Smooth muscle cell (in vitro differentiated cells): Measurements from ENCODE around the gene AK9. TPM values are rescaled to one million over a fixed set of nuclear protein-coding genes. Genes with fewer than 3 reads are reported as not detected.

ENCODE experiments used
- DNase-seq: peaks from one replicate; lab custom pipeline; 2025; ENCODE audit not compliant: unreplicated experiment; lab: John Stamatoyannopoulos, UW
- H2AFZ ChIP-seq: fragments of 200-600 bp; sonication (generic); 2 replicates; pipeline ENCODE4 v1.6.0; 2016; ENCODE audit warnings: antibody characterized with exemption, low read depth, mild to moderate bottlenecking
- H3F3A ChIP-seq: fragments of 200-600 bp; sonication (generic); 2 replicates; pipeline ENCODE4 v1.6.0; 2017; ENCODE audit warnings: antibody characterized with exemption, low read depth
- H3K27ac ChIP-seq: fragments of 200-600 bp; sonication (generic); 2 replicates; pipeline ENCODE4 v1.5.1; 2016; ENCODE audit warnings: low read depth, mild to moderate bottlenecking
- H3K27me3 ChIP-seq: fragments of 200-600 bp; sonication (generic); 2 replicates; pipeline ENCODE4 v1.6.1; 2016; ENCODE audit warnings: low read depth, mild to moderate bottlenecking
- H3K36me3 ChIP-seq: fragments of 200-600 bp; sonication (generic); 2 replicates; pipeline ENCODE4 v1.5.1; 2016; ENCODE audit warnings: low read depth
- H3K4me1 ChIP-seq: fragments of 200-600 bp; sonication (generic); 2 replicates; pipeline ENCODE4 v1.5.1; 2016; ENCODE audit warnings: low read depth
- H3K4me2 ChIP-seq: fragments of 200-600 bp; sonication (generic); 2 replicates; pipeline ENCODE4 v1.6.0; 2016; ENCODE audit warnings: mild to moderate bottlenecking
- H3K4me3 ChIP-seq: fragments of 200-600 bp; sonication (generic); 2 replicates; pipeline ENCODE4 v1.5.1; 2016; ENCODE audit warnings: mild to moderate bottlenecking
- H3K79me2 ChIP-seq: fragments of 200-600 bp; sonication (generic); 2 replicates; pipeline ENCODE4 v1.6.0; 2016; ENCODE audit warnings: low read depth, mild to moderate bottlenecking
- H3K9ac ChIP-seq: fragments of 200-600 bp; sonication (generic); 2 replicates; pipeline ENCODE4 v1.6.0; 2016; ENCODE audit warnings: low read depth
- H3K9me3 ChIP-seq: fragments of 200-600 bp; sonication (generic); replicated peaks from 2 replicates; pipeline ENCODE4 v1.5.1; 2016; ENCODE audit warnings: low read depth
- H4K20me1 ChIP-seq: fragments of 200-600 bp; sonication (generic); 2 replicates; pipeline ENCODE4 v1.6.0; 2016; ENCODE audit warnings: low read depth
- CTCF ChIP-seq: fragments of 200-600 bp; sonication (generic); IDR thresholded peaks from 2 replicates; pipeline ENCODE4 v1.5.1; 2017; ENCODE audit warnings: borderline replicate concordance, mild to moderate bottlenecking, antibody characterized with exemption; ENCODE audit not compliant: insufficient read depth, poor library complexity, severe bottlenecking
- WGBS: methylation state at CpG from one replicate; pipeline ENCODE4 v1.1.7; 2016; ENCODE audit warnings: low lambda C conversion rate; 5-methylcytosine and 5-hydroxymethylcytosine counted together
- polyA plus RNA-seq: library from polyadenylated mRNA; unstranded; fragments of >200 nt; fragmentation: Nextera tagmentation; extraction: Ambion mirVana; gene quantifications from 2 replicates; pipeline ENCODE4 v1.2.1, GENCODE V29; 2016
- total RNA-seq: library from RNA; depleted of rRNA; stranded (reverse); fragments of >200 nt; gene quantifications from 2 replicates; pipeline ENCODE4 v1.2.3, GENCODE V29; 2014

The AK9 gene
- total and polyA plus RNA-seq, 2 experiments from 2014 or later: 1.9 to 7.2 TPM

GRCh38 chr6:109512271-109512817 is 178.7 kb downstream of the AK9 start:
- H3K4me2 ChIP-seq: no peak overlapping the region
- WGBS: 88% methylated on average over 2 of the region's 2 CpGs
- H2AFZ ChIP-seq: no peak overlapping the region
- H4K20me1 ChIP-seq: no peaks in the 10 kb centered on the region
- H3K27me3 ChIP-seq: no peaks in the 10 kb centered on the region
- no peaks in the 10 kb centered on the region for H3K79me2 ChIP-seq
- H3K27ac ChIP-seq: no peak overlapping the region
- peaks cover 11% of the 10 kb centered on the region for H3K4me1 ChIP-seq
- H3K4me3 ChIP-seq: no peak overlapping the region
- no peaks in the 10 kb centered on the region for H3F3A ChIP-seq
- DNase-seq: no peak
- no peaks in the 10 kb centered on the region for H3K36me3 ChIP-seq
- no peak for TF ChIP-seq CTCF
- H3K9ac ChIP-seq: no peak overlapping the region
- no peaks in the 10 kb centered on the region for H3K9me3 ChIP-seq

GRCh38 chr6:109511832-109512231 is 179.2 kb downstream of the AK9 start:
- Histone ChIP-seq H3K79me2 (no peaks in the 10 kb centered on the region), H4K20me1 (no peaks in the 10 kb centered on the region), H3K27ac (no peak overlapping the region), H3K9ac (no peak overlapping the region), H3K4me2 (no peak overlapping the region), H3F3A (no peaks in the 10 kb centered on the region), H2AFZ (no peak overlapping the region), H3K36me3 (no peaks in the 10 kb centered on the region), H3K27me3 (no peaks in the 10 kb centered on the region), H3K4me1 (peaks cover 11% of the 10 kb centered on the region), H3K9me3 (no peaks in the 10 kb centered on the region), H3K4me3 (no peak overlapping the region)
- no peak for TF ChIP-seq CTCF
- 72% methylated on average over 2 of the region's 2 CpGs for WGBS
- no peak for DNase-seq

- no peak for DNase-seq
- H3K9ac ChIP-seq: no peak overlapping the region
- H3K4me3 ChIP-seq: no peak overlapping the region
- peaks cover 11% of the 10 kb centered on the region for H3K4me1 ChIP-seq
- H3K79me2 ChIP-seq: no peaks in the 10 kb centered on the region
- H3K9me3 ChIP-seq: no peaks in the 10 kb centered on the region
- H3K27me3 ChIP-seq: no peaks in the 10 kb centered on the region
- TF ChIP-seq CTCF: no peak
- H3K36me3 ChIP-seq: no peaks in the 10 kb centered on the region
- no peak overlapping the region for H3K4me2 ChIP-seq
- no peak overlapping the region for H3K27ac ChIP-seq
- no peaks in the 10 kb centered on the region for H4K20me1 ChIP-seq
- H3F3A ChIP-seq: no peaks in the 10 kb centered on the region
- 71% methylated on average over 1 of the region's 1 CpG for WGBS
- H2AFZ ChIP-seq: no peak overlapping the region
Measured at GRCh38 chr6:109510358-109510757, 180.6 kb downstream of the AK9 start.

- no peak for TF ChIP-seq CTCF
- H3K4me3 ChIP-seq: no peak overlapping the region
- H3K9me3 ChIP-seq: no peaks in the 10 kb centered on the region
- H4K20me1 ChIP-seq: no peaks in the 10 kb centered on the region
- 73% methylated on average over 4 of the region's 4 CpGs for WGBS
- H3K9ac ChIP-seq: no peak overlapping the region
- no peaks in the 10 kb centered on the region for H3F3A ChIP-seq
- no peak overlapping the region for H3K4me2 ChIP-seq
- H3K79me2 ChIP-seq: no peaks in the 10 kb centered on the region
- no peak overlapping the region for H3K27ac ChIP-seq
- H3K36me3 ChIP-seq: no peaks in the 10 kb centered on the region
- DNase-seq: no peak
- H3K4me1 ChIP-seq: peaks cover 3% of the 10 kb centered on the region
- no peak overlapping the region for H2AFZ ChIP-seq
- H3K27me3 ChIP-seq: no peaks in the 10 kb centered on the region
Measured at GRCh38 chr6:109508166-109508860, 182.7 kb downstream of the AK9 start.
